Stimulated activated CD4-positive, alpha-beta T cell treated with anti-CD3 and anti-CD28 coated beads, Interleukin-4, amount 100 ng/mL, for 4 hours (primary cell): ENCODE results near the gene RMDN3.

Experiments used
- DNase-seq, 2 experiments: peaks; one replicate each; pipeline ENCODE4 v3.0.0-alpha.2; 2020

RMDN3 gene, protein sequence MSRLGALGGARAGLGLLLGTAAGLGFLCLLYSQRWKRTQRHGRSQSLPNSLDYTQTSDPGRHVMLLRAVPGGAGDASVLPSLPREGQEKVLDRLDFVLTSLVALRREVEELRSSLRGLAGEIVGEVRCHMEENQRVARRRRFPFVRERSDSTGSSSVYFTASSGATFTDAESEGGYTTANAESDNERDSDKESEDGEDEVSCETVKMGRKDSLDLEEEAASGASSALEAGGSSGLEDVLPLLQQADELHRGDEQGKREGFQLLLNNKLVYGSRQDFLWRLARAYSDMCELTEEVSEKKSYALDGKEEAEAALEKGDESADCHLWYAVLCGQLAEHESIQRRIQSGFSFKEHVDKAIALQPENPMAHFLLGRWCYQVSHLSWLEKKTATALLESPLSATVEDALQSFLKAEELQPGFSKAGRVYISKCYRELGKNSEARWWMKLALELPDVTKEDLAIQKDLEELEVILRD

DNA sequence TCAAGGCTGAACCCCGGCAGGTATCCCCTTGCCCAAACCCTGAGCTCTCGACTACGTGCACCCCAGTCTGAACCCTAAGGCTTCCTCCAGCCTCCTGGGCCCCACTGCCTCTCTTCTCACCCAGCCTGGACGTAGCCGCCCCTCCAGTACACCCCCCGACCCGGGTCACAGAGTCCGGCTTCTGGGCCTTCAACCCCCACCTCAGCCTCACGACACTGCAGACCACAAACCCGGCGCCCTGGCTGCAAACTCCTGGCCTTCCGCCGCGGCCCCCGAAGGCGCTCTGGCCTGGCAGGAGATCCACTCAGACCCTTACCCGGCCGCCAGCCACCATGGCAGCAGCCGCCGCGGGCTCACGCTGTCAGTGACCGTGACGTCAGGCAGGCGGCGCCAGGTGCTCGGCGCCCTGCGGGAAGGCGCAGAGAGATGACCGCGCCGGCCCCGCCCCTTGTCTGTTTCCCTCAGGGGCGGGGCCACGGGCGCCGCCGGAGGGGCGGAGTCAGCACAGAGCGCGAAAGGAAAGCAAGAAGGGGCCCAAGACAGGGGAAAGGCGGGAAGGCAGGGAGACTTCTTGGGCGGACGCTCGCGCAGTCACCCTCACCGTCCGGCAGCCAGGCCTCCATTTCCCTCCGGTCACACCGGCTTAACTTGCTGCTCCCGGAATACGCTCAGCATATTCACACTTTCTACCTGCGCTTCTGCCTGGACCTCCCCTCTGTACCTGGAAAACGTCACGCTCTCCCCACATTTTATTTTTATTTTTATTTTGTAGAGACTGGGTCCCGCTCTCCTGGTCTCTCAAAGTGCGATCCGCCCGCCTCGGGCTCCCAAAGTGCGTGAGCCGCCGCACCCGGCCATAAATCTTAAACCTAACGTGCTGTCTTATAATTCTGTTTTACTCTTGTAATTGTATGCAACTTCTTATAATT is at the start of gene RMDN3:
Gene RMDN3, minus strand, starts transcription at position 372 of the 929 bp plus-strand sequence. CDS start 471 bp downstream, outside the sequence.
- peak; percentile 90 to 95 for DNase-seq

DNA sequence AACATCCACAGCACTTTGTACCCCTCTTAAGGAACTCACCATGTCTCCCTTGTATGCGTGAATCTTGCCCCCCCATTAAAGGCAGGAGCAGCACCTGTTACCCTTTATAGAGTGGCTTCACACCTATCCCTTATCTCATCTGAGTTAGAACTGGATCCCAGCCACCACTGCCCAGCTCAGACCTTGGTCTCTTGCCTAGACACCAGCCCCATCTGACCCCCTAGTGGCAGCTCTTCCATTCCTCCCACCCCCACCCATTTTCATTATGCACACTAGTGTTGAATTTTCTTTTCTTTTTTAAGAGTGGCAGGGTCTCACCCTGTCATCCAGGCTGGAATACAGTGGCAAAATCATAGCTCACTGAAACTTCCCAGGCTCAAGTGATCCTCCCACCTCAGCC is 48.6 kb upstream of the RMDN3 start:
- no peak for DNase-seq

DNA sequence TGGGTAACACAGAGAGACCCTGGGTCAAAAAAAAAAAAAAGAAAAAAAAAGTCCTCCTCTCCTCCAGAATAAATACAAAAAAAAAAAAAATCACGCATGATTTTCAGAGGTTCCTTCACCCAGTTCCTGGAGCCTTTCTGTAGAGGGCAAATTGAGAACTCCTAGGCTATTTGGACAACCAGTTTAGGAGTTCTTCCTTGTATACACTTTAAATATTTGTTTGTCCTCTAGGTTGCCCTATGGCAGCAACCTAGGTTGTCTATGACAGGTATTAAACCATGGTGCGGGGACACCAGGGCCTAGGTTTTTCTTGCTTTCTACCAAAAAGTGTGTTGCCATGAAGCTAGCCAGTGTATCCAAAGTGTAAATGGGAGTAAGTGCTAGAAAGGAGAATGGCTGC is 48.0 kb upstream of the RMDN3 start:
- DNase-seq: no peak

DNA sequence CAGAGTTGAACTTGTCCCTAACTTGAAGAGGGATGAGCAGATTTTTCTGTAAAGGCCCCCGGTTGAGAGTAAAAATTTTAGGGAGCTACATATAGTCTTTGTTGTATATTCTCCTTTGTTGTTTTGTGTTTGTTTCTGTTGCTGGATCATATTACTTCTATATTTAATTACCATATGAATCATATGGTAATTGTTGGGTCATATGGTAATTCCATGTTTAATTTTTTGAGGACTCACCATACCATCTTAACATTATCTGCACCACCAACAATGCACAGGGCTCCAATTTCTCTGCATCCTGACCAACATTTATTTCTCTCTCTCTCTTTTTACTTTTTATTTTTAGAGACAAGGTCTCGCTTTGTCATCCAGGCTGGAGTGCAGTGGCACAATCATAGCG is 44.5 kb upstream of the RMDN3 start:
- no peak for DNase-seq

DNA sequence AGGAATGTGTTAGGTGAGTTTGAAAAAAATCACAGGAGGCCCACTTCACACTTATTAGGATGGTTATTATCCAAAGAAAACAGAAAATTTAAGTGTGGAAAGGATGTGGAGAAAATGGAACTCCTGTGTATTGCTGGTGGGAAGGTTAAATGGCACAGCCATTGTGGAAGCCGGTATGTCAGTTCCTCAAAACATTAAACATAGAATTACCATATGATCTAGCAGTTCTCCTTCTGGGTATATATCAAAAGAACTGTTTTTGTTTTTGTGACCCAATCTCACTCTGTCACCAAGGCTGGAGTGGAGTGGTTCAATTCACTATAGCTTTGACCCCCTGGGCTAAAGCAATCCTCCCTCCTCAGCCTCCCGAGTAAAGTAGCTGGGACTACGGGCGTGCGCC is 41.5 kb upstream of the RMDN3 start:
- DNase-seq: no peak

DNA sequence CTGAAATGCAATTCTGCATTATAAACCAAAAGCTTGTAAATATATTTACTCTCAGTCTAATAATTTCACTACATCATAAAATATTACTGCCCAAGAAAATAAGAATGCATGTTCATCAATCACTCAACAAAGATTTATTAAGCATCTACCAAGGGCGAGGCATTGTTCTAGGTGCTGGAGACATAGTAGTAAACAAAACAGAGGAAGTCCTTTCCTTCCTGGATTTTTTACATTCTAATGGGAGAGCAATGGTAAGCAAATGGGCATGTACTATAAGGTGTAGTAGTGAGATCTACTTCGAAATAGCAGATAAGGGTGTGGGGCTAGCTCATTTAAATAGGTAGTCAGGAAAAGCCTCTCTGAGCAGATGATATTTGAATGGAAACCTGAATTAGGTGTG is 41.0 kb upstream of the RMDN3 start:
- no peak for DNase-seq

DNA sequence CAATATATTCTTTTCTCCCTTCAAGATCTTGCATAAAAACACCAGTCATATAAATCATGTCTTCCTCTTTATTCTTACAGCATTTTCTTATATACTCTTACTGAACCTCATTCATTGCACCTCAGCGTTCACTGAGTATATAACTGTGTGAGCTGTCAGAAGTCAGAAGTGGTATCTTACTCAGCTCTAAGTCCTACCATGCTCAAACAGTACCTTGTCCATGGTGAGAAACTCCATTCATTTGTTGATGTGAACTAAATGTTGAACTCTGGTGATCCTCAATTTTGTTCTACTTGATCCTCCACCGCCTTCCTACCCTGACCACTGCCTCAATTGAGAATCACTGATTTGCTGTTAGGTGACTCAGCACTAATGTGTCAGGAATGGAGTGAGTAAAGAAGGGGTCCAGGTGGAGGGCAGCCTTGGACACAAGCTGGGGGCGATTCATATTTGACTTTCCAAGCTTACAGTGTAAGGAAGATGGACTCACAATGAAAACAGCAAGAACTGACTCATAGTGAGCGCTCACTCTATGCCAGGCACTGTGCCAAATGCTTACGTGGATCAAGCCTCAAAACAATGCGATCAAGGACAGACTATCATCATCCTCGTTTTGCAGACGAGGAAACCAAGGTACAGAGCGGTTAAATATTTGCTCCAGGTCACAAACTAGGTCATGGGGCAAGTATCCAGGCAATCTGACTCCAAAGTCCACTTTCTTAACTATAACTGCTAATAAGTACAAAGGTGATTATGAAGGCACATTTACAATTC is 38.3 kb upstream of the RMDN3 start:
- no peak for DNase-seq

DNA sequence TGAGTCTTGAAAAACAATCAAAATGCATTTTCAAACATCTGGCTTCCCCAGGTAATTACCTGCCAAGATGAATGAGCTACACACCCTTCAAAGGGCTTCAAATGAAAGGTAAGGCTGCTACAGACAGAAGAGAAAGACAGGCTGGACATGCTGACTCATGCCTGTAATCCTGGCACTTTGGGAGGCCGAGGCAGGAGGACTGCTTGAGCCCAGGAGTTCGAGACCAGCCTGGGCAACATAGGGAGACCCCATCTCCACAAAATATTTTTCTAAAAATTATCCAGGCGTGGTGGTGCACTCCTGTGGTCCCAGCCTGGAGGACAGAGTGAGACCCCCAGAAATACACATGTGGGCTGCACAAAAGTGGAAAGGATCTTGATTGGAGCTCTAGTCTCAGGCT is 37.3 kb upstream of the RMDN3 start:
- DNase-seq: no peak

DNA sequence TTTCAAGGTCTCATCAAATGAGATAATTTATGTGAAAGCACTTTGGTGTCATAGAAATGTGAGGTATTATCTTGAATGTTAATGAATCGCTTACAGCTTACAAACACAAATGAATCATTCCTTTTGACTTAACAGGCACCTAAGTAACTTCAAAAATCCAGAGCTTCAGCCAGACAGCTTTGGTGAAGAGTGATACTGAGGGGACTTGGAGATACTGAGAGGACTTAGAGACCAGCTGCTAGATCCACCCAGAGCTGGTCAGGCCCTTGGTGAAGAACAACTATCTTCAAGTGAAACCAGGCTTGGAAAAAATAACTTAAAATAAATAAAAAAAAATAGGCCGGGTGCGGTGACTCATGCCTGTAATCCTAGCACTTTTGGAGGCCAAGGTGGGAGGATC is 35.7 kb upstream of the RMDN3 start:
- DNase-seq: no peak

DNA sequence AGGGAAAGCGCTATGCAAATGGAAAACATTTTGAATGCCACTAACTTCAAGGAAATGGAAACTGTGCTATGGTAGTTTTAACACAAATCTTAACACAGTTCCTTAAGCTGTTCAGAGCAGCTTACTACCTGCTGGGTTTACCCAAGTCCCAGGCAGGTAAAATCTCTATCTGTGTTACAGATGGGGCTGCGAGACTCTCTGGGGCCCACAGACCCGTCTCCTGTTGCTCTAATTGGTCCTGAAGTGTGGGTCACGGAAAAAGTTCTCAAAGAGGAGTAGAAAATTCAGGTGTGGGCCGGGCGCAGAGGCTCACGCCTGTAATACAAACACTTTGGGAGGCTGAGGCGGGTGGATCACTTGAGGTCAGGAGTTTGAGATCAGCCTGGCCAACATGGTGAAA is 34.9 kb upstream of the RMDN3 start:
- DNase-seq: no peak

DNA sequence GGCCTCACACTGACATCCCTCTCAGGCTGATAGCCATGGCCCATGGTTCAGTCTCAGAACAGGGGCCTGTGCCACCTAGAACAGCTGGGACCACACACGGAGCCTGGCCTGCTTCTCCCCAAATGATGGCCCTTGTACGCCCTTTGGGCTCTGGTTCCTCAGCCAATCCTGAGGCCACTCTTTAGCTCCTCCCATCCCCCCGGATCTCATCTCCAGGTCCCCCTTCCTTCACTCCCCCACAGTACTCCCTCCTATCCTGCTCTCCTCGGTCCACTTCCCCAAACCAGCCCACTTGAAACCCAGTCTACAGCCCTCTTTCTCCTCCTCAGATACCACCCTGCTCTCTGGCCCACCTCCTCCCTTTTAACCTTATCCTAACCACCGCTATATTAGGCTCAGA is 34.1 kb upstream of the RMDN3 start:
- no peak for DNase-seq

DNA sequence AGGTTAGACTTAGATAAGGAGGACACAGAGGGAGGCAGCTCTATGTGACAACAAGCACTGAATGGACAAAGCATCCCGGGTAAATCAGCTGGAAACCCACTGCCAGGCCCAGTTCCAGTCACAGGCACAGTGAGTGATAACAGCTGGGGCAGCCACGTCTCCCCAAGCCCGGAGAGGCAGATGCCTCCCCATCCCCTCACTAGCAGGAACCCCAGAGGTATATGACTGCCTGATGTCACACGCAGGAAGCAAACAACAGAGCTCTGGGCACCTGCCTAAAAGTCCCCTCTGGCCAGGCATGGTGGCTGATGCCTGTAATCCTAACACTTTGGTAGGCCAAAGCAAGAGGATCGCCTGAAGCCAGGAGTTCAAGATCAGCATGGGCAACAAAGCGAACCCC is 32.9 kb upstream of the RMDN3 start:
- no peak for DNase-seq

DNA sequence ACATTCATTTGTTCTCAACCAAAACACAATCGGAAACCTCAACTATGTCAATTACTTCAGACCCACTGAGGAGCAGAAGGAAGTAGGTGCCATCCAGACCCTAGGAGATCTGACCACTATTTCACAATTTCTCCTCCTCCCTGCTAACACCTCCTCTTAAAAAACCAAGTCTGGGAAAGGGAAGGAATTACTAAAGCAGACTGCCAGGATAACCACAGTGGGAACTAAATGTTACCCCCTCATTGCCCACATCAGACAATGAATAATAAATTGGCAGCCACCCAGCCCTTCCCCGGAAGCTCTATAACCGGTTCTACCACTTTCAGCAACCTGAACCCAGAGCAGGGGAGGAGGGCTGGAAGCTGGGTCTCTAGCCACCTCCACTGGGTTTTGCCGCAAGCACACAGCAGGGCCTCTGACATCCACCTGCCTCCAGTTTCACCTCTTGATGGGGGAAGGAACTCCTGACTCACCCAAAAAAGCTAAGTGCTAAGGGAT is 32.3 kb upstream of the RMDN3 start:
- peak; percentile 54 to 81 for DNase-seq

DNA sequence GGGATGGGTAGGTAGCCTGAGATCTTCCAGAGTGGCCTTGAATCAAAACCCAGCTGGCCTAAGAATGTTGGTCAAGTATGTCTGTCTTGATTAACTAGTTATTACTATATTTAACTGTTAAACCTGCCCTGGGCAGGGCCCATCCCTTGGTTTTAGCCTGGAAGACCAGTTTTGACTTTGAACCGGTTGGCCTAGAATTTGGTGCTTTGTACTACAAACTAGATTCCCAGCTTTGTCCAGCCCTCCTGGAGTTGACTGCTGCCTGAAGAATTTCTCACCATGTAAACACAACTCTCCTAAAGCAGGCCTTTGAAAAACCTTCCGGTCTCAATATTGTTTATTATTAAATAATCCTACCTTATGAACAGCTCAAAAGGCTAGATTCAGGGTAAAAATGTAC is 30.8 kb upstream of the RMDN3 start:
- no peak for DNase-seq

DNA sequence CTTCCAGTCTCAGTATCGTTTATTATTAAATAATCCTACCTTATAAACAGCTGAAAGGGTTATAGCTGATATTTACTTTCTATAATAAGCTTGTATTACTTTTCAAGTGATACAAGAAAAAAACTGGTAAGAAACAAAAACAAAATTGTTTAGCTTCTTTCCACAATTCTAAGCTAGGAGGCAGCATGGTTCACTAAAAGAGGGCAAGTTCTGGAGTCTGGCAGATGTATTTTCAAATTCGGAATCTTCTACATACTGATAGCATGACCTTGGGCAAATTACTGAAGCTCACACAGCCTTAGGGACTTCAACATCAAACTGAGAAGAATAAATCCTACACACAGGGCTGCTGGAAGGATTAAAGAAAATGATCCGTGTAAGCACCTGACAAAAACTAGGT is 30.1 kb upstream of the RMDN3 start:
- no peak for DNase-seq

DNA sequence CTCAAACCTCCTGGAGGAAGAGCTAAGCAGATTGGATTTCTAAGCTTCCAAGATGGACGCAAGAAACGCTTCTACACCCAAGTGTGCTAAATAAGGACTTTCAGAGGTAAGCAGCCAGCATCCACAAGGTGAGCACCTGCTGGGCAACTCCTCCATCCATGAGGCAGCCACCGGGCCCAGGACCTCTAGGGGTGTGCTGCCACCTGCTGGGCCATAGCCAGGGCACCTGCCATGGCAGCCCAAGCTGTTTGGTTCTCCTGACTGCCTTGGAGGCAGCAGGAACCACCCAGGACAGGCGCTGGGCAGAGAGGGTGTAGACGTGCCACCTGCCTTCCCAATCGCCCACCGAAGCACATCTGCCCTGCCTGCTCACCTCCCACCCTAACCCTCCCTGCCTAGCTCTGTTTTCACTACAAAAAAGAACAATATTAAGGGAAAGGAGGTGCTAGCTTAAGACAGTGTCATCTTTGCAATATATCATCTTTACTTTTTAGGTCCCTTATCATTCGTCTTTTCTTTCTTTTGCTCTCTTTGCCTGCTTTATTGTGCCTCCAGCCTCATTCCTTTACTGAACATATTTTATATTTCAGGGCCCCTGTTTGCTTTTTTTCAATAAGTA is 27.7 kb upstream of the RMDN3 start:
- peak; percentile 77 to 78 for DNase-seq

DNA sequence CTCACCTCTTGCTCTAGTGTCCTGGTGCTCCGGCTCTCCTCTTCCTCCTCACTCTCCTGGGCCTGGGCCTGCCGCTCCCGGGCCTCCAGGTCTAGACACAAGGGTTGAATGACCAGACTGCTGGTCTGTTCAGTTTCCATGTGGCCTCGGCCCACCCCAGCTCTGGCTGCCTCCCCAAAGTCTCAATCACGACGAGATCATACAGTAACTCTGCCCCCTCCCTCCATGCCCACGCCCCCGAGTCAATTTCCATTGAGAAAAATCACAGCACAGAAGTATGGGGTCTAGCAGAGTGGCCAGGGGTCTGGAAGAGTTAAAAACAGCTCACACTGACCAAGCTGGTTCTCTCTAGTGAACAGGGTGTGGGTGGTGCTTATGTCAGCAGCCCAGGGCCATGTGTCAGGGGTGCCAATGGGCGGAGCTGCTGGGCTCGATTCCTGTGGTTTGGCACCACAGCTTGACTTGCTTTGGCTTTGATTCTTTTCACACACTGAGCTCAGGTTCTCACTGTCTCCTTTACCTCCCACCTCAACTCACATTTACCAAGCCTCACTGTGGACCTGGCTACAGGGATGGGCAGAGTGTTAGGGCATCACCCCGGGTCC is 21.6 kb upstream of the RMDN3 start:
- no peak for DNase-seq

DNA sequence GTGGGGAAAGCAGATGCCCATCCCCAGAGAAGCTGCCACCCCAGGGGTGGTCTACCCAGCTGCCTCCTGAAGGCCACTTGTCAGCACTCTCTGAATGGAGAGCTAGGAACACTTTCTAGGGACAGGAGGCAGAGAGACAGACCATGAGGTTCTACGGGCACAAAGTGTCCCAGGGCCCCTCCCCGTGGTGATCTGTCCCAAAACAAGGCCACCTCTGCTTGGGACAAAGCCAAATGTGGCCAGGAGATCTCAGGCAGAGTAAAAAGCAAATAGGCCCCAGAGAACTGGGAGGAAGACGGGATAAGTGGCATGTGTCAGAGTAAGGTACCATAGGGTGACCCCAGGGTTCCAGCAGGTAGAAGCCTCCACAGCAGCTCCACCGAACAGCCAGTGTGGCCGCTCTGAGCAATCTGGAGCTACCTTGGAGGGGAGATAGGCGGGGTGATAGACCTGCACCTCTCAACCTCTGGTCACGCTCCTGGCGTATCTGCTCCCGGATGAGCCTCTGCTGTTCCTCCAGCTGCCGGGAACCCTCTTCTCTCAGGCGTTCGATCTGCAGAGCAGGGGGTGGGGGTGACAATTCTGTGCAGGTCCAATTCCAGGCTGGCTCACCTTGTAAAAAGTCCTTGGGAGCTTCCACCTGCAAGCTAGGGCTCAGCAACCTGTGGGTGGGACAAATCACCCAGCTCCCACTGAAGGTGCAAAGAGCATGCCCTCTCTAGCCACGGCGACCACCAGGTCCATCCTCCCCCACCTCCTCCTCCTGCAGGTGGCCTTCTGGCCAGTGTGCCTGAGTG is 20.9 kb upstream of the RMDN3 start:
- DNase-seq: no peak

DNA sequence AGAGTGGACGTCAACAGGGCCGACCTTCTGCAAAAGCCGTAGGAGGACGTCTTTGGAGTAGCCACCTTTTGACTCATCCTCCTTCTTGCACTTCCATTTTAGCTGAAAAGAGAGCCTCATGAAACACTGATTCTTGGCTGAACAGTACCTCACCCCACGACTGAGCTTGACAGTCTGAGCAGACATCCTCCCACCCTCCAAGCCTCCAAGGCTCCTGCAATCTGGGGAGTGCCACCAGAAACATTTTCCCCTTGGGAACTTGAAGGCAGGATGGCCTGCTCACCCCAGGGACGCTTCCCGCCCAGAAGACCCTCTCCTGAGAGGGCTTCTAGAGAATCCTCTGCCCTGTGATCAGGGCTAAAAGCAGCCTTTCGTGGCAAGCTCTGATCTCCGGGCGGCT is 20.0 kb upstream of the RMDN3 start:
- no peak for DNase-seq

DNA sequence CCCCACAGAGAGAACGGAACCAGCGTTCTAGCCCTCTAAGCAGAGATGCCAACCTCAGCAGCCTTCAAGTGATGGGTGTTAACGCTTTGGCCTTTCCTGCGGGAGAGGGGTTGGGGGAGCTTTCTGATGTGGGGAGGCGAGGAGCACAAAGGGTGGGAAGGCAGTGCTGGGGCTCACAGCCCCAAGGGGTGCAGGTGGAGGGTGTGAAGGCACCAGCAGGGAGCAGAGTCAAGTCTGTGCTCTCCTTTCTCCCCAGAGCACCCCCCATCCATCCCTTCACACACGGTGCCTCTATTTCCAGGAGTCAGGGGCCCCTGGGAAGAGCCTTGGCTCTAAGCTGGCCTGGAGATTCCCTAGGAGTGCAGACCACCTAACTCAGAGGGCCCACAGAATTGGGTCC is 18.8 kb upstream of the RMDN3 start:
- DNase-seq: no peak

DNA sequence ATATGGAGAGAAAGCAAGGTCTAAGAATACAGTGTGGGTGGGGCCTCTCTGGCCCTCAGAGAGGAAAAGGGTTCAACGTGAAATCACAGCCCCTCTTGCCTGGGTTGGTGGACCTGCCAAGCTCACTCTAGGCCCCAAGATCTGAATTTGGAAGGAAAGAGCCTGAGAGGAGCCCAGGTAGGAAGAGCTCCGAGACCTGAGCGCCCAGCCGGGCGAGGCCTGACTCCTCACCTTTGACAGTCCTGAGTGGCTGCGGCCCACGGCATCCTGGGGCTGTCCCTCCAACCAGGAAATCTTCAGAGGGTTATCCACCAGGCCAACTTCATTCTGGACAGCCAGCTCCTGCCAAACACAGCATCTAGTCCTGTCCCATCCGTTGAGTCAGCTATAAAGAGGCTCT is 18.4 kb upstream of the RMDN3 start:
- no peak for DNase-seq
